GDM1 (cell line): ENCODE data around the gene BCL11B.
"Not testable (repeated sequence)": the region's sequence is repeated elsewhere in the genome, so short reads cannot be mapped to it uniquely, and the experiment has no call there.

Experiments
- DNase-seq: peaks from one replicate; lab custom pipeline; 2025; lab: John Stamatoyannopoulos, UW

Gene BCL11B

GRCh38 chr14:99199846-99200653, 71.9 kb downstream of the BCL11B start:
- no peak for DNase-seq

- DNase-seq: no peak
These were observed 73.1 kb downstream of the BCL11B start for GRCh38 chr14:99198746-99199502.

- no peak for DNase-seq
These were observed 75.7 kb downstream of the BCL11B start for GRCh38 chr14:99196310-99196650.

DNA sequence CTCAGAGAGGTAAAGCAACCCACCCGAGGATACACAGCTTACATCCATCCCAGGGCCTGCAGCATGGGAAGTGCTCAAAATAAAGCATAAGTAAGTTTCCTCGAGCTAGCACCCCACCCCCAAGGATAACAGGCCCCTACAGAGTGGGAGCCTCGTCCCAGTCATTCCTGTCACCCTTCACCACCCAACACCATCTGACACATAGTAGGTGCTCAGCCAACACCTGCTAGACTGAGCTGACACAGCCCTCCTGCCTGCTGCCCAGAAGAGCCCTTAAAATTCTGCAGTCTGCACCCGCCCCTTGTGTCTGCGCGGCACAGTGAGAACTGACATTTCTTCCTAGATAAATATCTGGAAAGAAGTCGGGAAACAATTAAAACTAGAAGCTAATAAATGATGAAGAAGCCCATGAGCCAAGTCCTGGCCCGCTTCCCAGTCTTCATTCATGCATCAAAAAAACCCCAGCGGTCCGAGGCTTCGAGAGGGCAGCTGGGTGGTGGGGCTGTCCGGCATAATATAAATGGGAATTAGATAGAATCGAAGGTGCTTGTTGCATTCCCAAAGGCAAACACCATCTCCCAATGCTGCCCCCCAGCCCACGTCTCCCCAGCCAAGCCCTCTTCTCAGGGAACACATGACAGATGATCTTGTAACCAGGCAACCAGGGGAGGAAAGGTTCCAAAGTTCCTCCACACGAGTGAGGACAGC, 76.2 kb downstream of the BCL11B start:
- DNase-seq: no peak

DNA sequence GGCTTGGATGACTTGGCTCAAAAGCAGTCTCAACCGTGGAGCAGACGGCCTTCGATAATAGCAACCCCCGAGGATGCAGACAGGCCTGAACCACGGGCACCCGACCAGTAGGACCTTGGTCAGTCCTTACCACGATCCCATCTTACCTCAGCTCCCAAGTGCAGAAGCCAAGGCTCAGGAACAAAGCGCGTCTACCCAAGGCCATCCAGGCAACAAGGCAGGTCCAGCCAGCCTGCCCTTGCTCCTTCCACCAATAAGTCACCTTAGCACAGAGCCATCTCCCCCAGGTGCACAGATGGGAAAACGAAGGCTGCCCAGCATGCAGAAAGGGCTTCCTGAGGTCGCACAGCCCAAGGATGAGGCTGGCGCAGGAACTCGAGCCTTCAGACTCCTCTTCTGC, 77.3 kb downstream of the BCL11B start:
- DNase-seq: no peak

DNA sequence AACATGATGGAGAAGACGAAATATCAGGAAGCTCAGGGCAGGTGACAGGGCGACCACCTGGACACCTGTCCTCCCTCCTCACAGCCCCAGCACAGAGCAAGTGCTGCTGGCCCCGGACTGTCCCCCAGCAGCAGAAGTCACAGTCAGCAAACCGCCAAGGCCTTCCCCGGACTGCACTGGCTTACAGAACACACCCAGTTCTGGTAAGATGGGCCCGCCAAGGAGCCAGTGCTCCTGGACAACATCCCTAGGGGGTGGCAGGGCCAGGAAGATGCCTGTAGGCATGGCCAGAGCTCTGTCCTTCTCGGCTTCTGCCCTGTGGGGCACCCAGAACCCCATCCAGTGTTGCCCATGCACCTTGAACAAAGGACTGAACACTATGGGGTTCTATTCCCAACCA, 77.9 kb downstream of the BCL11B start:
- no peak for DNase-seq

DNA sequence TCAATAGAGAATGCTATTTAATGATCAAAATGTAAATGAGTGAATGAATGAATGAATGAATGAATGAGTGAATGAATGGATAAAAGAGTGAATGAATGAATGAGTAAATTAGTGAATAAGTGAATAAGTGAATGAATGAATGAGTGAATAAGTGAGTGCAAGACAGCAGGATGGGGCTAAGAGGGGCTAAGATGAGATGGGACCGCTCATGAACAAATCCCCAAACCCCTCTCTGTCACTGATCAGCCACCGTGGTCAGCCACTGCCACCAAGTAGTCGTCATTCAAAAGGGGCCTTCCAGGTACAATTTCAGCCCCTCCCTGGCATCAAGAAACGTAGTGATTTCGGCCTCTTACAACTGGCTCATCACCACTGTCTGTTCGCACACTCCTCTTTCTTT, 79.2 kb downstream of the BCL11B start:
- no peak for DNase-seq

- no peak for DNase-seq
These were observed 79.9 kb downstream of the BCL11B start for GRCh38 chr14:99192028-99192621.

DNA sequence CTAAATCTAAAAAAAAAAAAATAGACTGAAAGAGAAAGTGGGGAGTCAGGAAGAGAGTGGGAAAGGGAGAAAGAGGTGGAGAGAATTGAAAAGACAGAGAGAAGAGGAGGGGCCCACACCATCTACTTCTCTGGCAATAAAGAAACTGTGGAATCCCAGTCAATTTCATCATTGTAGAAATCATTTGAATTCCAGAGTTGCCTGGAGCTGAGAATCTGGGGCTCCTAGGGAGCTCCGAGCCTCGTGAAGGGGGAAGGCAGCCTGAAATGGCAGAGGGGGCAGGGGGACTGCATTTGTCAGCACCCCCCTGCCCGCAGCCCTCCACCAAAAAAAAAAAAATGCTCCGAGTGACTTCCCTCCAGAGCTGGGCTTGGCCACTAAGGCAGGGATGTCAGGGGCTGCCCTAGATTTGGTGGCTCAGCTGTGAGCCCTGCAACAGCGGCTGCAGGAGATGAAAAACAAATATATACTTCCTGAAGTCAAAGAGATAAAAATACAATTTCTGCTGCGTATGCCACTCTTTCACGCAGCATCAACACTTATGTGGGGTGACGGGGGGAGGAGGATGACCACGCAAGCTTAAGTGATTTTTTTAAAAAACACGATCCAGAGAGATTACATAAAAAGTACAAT, 80.5 kb downstream of the BCL11B start:
- no peak for DNase-seq

GRCh38 chr14:99190696-99191394, 81.2 kb downstream of the BCL11B start:
- no peak for DNase-seq

DNA sequence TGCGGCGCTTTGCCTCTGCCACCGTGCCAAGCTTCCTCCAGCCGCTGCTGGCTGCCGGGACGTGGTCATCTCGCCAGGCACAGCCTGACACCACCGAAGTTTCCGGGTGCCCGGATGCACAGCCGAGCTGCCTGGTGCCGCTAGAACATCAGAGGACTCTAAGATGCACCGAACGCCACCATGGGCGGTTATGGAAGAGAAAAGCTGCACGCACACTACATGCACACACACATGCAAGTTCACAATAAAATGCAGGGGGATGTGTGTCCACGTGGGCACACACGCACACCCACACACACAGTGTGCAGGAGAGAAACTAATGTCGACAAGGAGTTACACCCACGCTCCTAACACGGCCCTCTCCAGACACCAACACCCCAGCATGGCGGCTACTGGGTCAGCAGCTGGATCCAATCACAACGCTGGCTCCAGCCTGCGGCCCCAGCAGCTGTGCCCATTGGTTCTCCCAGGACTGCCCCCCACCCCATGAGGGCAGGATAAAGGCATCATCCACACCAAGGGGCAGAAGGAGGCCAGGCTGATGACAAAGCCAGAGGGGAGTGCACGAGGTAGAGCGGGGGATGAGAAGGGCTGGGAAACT, 82.7 kb downstream of the BCL11B start:
- no peak for DNase-seq

DNA sequence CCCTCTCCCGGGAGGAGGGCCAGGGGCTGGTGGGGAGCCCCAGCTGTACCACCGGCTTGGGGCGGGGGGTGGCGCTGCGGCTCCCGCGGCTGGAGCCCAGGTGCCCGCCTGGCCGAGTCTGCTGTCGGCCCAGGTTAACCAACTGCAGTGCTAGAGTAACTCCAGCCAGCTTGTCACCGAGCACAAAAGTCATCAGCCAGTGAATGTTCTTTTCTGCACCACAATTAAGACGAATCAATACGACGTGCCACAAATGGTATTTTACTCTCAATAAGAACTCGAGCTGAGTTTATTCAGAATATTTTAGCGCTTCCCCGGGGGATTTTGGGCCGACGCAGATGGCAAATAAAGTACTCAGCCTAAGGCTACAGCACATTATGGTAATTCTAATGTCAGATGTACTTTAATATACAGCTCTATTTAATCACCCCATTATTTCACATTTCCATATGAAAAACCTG, 83.2 kb downstream of the BCL11B start:
- DNase-seq: no peak

DNA sequence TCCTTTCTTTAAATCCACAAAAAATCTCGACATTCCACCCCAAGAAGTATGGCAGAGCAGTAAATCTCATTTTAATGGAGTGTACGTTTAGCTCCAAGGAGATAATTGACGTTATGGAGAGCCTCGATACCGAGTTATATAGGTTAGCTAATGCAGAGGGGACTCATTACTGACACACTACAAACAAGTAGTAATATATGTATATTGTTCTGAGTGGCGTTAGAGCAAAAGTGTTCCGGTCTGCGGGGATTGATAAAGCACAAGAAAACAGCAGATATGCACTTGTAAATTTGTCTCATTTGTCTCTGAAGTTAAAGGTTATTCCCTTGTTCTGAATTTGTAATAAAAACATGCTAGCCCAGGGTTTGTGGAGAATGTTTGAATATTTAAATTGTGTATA, 84.1 kb downstream of the BCL11B start:
- DNase-seq: no peak

DNA sequence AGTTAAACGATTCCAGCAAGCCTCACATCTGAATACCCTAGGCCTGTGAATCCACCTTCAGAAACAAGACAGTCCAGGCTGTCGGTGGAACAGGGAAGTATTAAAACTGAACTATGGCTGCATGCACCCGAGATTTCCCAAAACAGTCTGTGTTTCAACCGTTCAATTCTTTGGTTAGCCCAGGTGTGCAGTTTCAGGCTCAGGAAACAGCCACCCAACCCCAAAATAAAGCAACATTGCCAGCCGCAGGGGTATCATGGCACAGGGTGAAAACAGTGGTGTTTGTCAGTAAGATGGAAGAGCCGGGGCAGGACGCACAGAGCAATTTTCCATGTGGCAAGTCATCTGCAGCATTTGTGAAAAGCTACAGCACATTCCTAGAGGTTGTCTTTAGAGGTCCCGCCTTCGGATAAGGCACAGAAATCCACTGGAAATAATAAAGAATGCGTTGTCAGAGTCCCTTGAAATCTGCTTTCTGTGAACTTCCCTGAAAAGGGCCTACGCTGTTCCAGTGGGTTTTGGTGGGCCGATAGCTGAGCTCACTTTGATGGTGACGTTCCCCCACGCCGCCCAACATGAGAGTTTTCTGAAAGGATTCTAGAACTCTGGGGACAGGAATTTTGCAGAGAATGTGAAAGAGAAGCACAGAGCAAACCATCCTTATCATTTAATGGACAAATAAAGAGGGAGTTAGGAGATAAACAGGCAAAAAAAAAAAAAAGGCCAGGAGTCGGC, 84.9 kb downstream of the BCL11B start:
- no peak for DNase-seq

GRCh38 chr14:99186336-99186735, 85.7 kb downstream of the BCL11B start:
- not testable (repeated sequence) for DNase-seq

- no peak for DNase-seq
These were observed 86.4 kb downstream of the BCL11B start for GRCh38 chr14:99185436-99186068.

DNA sequence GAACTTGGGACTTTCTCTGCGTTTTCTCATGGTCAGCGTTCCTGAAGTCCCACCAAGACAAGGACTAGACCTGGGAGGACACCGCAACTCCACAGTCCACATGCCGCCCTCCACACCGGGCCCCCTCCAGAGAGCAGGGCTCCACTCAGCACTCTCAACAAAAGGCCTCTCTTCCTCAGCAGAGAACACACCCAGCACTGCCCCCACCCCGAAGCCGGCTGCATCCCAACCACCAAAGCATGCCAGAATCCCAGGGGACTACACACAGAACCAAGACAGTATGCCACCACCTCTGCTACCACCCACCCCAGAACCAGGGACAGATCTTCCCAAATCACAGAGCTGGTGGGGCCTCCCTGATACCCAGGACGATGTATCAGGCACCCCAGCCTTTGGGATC, 88.3 kb downstream of the BCL11B start:
- no peak for DNase-seq

DNA sequence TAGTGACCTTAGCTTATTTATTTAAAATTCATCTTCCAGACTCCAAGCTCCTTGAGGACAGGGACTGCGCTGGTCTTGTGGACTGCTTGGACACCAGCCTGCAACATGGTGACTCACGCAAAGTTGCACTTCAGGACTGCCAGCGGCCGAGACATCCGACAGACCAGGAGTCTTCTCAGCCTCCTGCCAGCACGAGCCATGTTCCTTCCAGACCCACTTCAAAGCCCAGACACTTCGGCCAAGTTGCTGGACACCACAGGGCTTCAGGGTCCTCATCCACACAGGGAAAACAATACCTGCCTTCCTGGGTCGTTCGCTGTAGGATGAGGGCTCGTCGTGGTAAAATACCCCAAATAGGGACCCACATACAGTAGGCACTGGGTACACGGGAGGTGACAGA, 88.7 kb downstream of the BCL11B start:
- DNase-seq: no peak

GRCh38 chr14:99182548-99183250, 89.3 kb downstream of the BCL11B start:
- no peak for DNase-seq
